NCI-H2227 treated with DMSO at 0.1 percent for 48 hours (cell line): Measurements from ENCODE around the gene MXD3.
"Not testable (repeated sequence)": the region's sequence is repeated elsewhere in the genome, so short reads cannot be mapped to it uniquely, and the experiment has no call there.

Experiments
- DNase-seq: peaks from one replicate; lab custom pipeline; 2025; lab: John Stamatoyannopoulos, UW

The MXD3 gene

DNA sequence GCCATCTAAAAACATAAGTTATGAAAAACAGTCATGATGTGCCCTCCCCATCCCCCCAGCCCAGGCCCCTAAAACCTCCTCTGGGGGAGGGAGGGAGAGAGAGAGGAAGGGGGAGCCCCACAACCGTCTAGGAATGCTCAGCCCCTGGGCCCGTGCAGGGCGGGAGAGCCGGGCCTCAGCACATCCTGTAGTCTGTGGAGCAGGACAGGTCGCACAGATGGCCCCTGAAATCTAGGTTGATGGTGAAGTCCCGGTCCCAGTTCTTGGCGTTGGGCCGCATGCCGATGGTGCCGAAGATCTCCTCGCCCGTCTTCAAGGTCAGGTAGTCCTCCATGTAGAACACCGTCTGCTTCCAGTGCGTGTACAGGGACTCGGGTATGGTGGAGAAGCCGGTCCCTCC is 46.3 kb downstream of the MXD3 start:
- no peak for DNase-seq

DNA sequence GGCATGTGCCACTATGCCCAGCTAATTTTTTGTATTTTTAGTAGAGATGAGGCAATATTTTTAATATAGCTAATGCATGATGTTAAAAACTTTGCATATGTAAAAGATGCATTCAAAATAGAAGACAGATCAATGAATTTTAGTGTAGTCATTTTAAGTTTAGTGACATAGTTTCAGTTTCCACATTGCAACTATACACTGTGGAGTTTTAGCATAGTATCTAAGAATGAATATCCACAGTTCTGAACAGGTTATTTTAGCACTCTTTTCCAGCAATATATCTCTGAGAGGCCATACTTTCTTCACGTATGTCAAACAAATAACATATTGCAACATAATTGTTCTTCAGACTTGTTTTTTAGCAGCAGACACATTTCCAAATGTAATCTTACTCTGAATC is 47.5 kb downstream of the MXD3 start:
- DNase-seq: no peak

DNA sequence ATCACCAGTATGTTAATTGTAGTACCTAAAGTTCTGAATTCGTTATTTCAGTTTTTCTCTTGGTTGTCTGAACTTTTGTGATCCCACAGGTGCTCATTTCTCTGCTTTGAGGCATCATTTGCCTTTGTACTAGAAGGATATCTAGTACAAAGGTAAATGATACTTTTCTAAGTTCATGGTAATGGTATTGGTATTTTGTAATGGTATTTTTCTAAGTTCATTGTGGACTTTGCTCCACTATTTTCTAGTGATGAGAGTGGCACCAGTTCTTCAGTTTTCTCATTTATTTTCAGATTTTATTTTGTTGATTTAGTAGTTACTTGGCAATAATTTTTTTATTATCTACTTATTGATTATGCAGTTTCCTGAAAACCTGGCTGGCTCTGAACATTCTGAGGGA is 50.2 kb downstream of the MXD3 start:
- DNase-seq: no peak

DNA sequence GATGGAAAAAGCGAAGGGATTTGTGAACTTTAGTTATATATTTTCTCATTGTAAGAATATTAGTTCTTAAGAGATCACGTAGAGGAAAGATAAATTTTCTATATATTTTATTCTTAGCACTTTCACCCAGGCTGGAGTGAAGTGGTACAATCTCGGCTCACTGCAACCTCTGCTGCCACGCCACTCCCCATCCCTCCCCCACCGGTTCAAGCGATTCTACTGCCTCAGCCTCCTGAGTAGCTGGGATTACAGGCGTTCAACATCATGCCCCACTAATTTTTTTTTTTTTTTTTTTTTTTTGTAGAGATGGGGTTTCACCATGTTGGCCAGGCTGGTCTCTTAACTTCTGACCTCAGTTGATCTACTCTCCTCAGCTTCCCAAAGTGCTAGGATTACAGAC is 50.7 kb downstream of the MXD3 start:
- DNase-seq: no peak

DNA sequence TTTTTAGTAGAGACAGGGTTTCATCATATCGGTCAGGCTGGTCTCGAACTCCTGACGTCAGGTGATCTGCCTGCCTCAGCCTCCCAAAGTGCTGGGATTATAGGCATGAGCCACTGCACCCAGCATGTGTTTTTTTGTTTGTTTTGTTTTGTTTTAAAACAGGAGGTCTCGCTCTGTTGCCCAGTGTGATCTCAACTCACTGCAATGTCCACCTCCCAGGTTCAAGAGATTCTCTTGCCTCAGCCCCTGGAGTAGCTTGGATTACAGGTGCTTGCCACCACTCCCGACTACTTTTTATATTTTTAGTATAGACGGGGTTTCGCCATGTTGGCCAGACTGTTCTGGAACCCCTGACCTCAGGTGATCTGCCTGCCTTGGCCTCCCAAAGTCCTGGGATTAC is 53.0 kb downstream of the MXD3 start:
- not testable (repeated sequence) for DNase-seq
